Measurements from ENCODE around the gene ABHD1. TPM values are rescaled to one million over a fixed set of nuclear protein-coding genes. Genes with fewer than 3 reads are reported as not detected.

Gene ABHD1
- total RNA-seq, 1 experiment from 2014 or later, result 0.18 TPM

DNA sequence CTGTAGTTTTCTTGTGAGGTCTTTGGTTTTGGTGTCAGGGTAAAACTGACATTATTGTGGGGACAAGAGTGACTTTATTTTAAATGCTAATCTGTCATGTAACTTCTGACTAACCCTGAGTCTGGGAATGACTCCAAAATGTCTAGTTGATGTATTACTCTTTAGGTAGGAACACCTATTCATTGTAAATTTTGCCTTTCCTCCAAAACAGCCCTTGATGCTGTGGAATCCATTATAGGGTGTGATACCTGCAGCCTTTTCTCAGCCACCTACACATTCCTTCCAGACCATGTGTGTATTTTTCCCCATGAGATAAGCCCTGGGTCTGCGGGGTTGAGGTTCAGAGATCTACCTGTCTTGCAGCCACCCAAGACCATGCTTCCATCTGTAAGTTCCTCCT is 19.7 kb downstream of the ABHD1 start:
- CTCF ChIA-PET, result no interaction called here
- no TSS peak for BruUV-seq (replicated peaks)

GRCh38 chr2:27145682-27146081 is 22.1 kb downstream of the ABHD1 start:
- Histone ChIP-seq H3K27me3 (replicated peaks; ENCODE audit: control insufficient read depth, insufficient read depth, low read length) (no peaks in the 10 kb centered on the region), H3K4me1 (no peaks in the 10 kb centered on the region), H3K36me3 (ENCODE audit: control insufficient read depth, insufficient read depth, low read length) (no peaks in the 10 kb centered on the region), H3K4me3 (ENCODE audit: low read depth, low read length) (no peak overlapping the region), H3K9me3 (no peaks in the 10 kb centered on the region)
- no peak for DNase-seq
- no TSS peak for BruUV-seq (replicated peaks)
- TF ChIP-seq, protein P1, sequence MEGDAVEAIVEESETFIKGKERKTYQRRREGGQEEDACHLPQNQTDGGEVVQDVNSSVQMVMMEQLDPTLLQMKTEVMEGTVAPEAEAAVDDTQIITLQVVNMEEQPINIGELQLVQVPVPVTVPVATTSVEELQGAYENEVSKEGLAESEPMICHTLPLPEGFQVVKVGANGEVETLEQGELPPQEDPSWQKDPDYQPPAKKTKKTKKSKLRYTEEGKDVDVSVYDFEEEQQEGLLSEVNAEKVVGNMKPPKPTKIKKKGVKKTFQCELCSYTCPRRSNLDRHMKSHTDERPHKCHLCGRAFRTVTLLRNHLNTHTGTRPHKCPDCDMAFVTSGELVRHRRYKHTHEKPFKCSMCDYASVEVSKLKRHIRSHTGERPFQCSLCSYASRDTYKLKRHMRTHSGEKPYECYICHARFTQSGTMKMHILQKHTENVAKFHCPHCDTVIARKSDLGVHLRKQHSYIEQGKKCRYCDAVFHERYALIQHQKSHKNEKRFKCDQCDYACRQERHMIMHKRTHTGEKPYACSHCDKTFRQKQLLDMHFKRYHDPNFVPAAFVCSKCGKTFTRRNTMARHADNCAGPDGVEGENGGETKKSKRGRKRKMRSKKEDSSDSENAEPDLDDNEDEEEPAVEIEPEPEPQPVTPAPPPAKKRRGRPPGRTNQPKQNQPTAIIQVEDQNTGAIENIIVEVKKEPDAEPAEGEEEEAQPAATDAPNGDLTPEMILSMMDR (IDR thresholded peaks at IDR 0.05; ENCODE audit: insufficient read depth in 1 of 2, low read depth in 1 of 2, low read length in 1 of 2, severe bottlenecking in 1 of 2, unreplicated experiment in 1 of 2), result no peak
- ChIA-PET POLR2A (no interaction called here), CTCF (no interaction called here)
- Mint-ChIP-seq H3K36me3 (ENCODE audit: insufficient read depth, unreplicated experiment) (no peaks in the 10 kb centered on the region), H3K27ac (ENCODE audit: unreplicated experiment) (no peak overlapping the region), H3K4me1 (ENCODE audit: low read depth, unreplicated experiment) (no peaks in the 10 kb centered on the region), H3K9me3 (ENCODE audit: unreplicated experiment) (no peaks in the 10 kb centered on the region), H3K27me3 (ENCODE audit: insufficient read depth, unreplicated experiment) (peaks cover 3% of the 10 kb centered on the region), H3K4me3 (ENCODE audit: unreplicated experiment) (no peak overlapping the region)
- intact Hi-C loops (cut with micrococcal nuclease; ENCODE audit: unreplicated experiment), result no loop called here

More for the DNA sequence above, 19.7 kb downstream of the ABHD1 start:
- no peak overlapping the region for H3K27ac Mint-ChIP-seq (ENCODE audit: unreplicated experiment)
- no peak overlapping the region for H3K4me3 ChIP-seq (ENCODE audit: low read depth, low read length)
- no peak overlapping the region for H3K4me3 Mint-ChIP-seq (ENCODE audit: unreplicated experiment)
- H3K36me3 Mint-ChIP-seq (ENCODE audit: insufficient read depth, unreplicated experiment), result no peaks in the 10 kb centered on the region
- peaks cover 3% of the 10 kb centered on the region for H3K27me3 Mint-ChIP-seq (ENCODE audit: insufficient read depth, unreplicated experiment)
- no peaks in the 10 kb centered on the region for H3K36me3 ChIP-seq (ENCODE audit: control insufficient read depth, insufficient read depth, low read length)
- H3K9me3 Mint-ChIP-seq (ENCODE audit: unreplicated experiment), result no peaks in the 10 kb centered on the region
- H3K27me3 ChIP-seq (replicated peaks; ENCODE audit: control insufficient read depth, insufficient read depth, low read length), result no peaks in the 10 kb centered on the region
- no peaks in the 10 kb centered on the region for H3K4me1 ChIP-seq
- POLR2A ChIA-PET, result no interaction called here
- TF ChIP-seq, protein P1 (IDR thresholded peaks at IDR 0.05; ENCODE audit: insufficient read depth in 1 of 2, low read depth in 1 of 2, low read length in 1 of 2, severe bottlenecking in 1 of 2, unreplicated experiment in 1 of 2), result no peak
- intact Hi-C loops (cut with micrococcal nuclease; ENCODE audit: unreplicated experiment), result no loop called here
- no peaks in the 10 kb centered on the region for H3K9me3 ChIP-seq
- no peaks in the 10 kb centered on the region for H3K4me1 Mint-ChIP-seq (ENCODE audit: low read depth, unreplicated experiment)
- DNase-seq, result peak in 1 of 2 experiments; percentile 17

DNA sequence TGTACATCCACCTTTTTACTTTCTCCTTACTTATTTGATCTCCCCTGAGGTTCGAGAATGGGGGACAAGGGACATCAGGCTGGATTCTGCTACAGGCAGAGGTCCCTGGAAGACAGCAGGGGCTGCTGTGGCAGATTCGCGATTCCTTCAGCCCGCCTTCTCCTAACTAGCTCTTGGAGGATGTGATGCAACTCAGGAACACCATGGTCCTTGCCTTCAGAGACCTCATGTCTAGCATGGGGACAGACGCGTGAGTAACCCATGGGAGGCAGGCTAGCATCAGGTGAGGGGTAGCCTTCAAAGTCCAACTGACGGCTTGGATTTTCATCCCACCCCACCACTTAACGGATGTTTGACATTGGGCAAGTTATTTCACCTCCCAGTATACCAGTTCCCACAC is 24.3 kb downstream of the ABHD1 start:
- Mint-ChIP-seq H3K4me1 (ENCODE audit: low read depth, unreplicated experiment) (no peaks in the 10 kb centered on the region), H3K4me3 (ENCODE audit: unreplicated experiment) (no peak overlapping the region), H3K36me3 (ENCODE audit: insufficient read depth, unreplicated experiment) (no peaks in the 10 kb centered on the region), H3K27me3 (ENCODE audit: insufficient read depth, unreplicated experiment) (peaks cover 3% of the 10 kb centered on the region), H3K9me3 (ENCODE audit: unreplicated experiment) (no peaks in the 10 kb centered on the region), H3K27ac (ENCODE audit: unreplicated experiment) (no peak overlapping the region)
- TF ChIP-seq, protein P1 (IDR thresholded peaks at IDR 0.05; ENCODE audit: insufficient read depth in 1 of 2, low read depth in 1 of 2, low read length in 1 of 2, severe bottlenecking in 1 of 2, unreplicated experiment in 1 of 2), result no peak
- ChIA-PET CTCF (interaction anchor here (6.6 kb wide), 1 partner anchor 43 kb away, joined by 67 read pairs; no protein-coding TSS in a partner anchor), POLR2A (no interaction called here)
- peak in 1 of 2 experiments; percentile 29 for DNase-seq
- no peaks in the 10 kb centered on the region for H3K9me3 ChIP-seq
- H3K4me1 ChIP-seq, result no peaks in the 10 kb centered on the region
- H3K4me3 ChIP-seq (ENCODE audit: low read depth, low read length), result no peak overlapping the region
- no peaks in the 10 kb centered on the region for H3K27me3 ChIP-seq (replicated peaks; ENCODE audit: control insufficient read depth, insufficient read depth, low read length)
- intact Hi-C loops (cut with micrococcal nuclease; ENCODE audit: unreplicated experiment), result no loop called here
- no TSS peak for BruUV-seq (replicated peaks)
- no peaks in the 10 kb centered on the region for H3K36me3 ChIP-seq (ENCODE audit: control insufficient read depth, insufficient read depth, low read length)

All from Caco-2 (cell line).